Measurements from ENCODE around the gene LRRC9. TPM values are rescaled to one million over a fixed set of nuclear protein-coding genes. Genes with fewer than 3 reads are reported as not detected.

The LRRC9 gene
- total and polyA plus RNA-seq, 2 of the 13 experiments (the other 11 are each of a cell fraction or from before 2014, with no cell fraction given): 0.08 to 0.18 TPM

DNA sequence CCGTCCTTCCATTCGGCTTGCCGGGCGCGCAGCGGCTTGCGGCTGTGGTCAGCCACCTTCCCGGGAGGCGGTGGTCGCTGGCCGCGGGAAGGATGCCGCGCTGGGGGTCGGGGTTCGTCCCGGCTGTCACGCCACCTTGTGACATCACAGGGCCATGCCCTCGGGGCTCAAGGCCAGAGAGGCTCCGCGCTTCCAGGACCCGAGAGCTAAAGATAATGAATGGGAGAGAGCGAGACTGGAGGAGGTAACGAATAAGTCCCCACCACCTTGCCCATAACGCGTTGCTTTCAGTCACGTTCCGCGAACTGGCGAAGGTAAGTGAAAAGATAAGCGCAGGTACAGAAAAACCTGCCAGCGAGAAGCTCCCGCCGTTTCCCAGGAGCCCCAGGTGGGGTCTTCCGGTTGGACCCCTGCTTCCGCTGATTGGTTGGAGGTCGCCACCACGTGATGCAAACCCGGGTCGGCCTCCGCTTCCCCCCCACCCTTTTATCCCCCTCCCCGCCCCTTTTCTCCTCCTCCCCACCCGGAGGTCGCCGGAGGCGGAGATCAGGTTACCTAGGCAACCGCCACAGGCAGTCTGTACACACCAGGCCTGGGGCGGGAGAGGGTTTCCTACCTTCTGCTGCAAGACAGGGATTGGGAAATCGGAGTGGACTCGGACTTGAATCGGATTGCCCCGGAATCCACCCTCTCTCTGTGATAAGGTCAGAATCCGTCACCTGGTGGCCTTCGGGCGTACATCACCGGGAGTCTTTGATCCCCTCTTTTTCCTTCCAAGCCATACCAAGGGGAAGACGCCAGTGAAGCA, at the start of gene LRRC9 (continued):
- peak; percentile 65 for TF ChIP-seq ZMYM4 (CRISPR knock-in tag; IDR thresholded peaks at IDR 0.05)
- TF ChIP-seq, protein P1, sequence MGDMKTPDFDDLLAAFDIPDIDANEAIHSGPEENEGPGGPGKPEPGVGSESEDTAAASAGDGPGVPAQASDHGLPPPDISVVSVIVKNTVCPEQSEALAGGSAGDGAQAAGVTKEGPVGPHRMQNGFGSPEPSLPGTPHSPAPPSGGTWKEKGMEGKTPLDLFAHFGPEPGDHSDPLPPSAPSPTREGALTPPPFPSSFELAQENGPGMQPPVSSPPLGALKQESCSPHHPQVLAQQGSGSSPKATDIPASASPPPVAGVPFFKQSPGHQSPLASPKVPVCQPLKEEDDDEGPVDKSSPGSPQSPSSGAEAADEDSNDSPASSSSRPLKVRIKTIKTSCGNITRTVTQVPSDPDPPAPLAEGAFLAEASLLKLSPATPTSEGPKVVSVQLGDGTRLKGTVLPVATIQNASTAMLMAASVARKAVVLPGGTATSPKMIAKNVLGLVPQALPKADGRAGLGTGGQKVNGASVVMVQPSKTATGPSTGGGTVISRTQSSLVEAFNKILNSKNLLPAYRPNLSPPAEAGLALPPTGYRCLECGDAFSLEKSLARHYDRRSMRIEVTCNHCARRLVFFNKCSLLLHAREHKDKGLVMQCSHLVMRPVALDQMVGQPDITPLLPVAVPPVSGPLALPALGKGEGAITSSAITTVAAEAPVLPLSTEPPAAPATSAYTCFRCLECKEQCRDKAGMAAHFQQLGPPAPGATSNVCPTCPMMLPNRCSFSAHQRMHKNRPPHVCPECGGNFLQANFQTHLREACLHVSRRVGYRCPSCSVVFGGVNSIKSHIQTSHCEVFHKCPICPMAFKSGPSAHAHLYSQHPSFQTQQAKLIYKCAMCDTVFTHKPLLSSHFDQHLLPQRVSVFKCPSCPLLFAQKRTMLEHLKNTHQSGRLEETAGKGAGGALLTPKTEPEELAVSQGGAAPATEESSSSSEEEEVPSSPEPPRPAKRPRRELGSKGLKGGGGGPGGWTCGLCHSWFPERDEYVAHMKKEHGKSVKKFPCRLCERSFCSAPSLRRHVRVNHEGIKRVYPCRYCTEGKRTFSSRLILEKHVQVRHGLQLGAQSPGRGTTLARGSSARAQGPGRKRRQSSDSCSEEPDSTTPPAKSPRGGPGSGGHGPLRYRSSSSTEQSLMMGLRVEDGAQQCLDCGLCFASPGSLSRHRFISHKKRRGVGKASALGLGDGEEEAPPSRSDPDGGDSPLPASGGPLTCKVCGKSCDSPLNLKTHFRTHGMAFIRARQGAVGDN (CRISPR knock-in tag; IDR thresholded peaks at IDR 0.05): peak; percentile 85
- TF ChIP-seq SKI (IDR thresholded peaks at IDR 0.05; ENCODE audit: partially characterized antibody): peak; percentile 82
- TF ChIP-seq, protein P2, sequence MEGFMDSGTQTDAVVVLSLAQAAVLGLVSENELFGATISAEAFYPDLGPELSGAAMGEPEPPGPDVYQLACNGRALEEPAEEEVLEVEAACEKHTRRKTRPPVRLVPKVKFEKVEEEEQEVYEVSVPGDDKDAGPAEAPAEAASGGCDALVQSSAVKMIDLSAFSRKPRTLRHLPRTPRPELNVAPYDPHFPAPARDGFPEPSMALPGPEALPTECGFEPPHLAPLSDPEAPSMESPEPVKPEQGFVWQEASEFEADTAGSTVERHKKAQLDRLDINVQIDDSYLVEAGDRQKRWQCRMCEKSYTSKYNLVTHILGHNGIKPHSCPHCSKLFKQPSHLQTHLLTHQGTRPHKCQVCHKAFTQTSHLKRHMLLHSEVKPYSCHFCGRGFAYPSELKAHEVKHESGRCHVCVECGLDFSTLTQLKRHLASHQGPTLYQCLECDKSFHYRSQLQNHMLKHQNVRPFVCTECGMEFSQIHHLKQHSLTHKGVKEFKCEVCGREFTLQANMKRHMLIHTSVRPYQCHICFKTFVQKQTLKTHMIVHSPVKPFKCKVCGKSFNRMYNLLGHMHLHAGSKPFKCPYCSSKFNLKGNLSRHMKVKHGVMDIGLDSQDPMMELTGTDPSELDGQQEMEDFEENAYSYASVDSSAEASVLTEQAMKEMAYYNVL (CRISPR knock-in tag; IDR thresholded peaks at IDR 0.05; ENCODE audit: borderline replicate concordance): no peak
- TF ChIP-seq, protein P3, sequence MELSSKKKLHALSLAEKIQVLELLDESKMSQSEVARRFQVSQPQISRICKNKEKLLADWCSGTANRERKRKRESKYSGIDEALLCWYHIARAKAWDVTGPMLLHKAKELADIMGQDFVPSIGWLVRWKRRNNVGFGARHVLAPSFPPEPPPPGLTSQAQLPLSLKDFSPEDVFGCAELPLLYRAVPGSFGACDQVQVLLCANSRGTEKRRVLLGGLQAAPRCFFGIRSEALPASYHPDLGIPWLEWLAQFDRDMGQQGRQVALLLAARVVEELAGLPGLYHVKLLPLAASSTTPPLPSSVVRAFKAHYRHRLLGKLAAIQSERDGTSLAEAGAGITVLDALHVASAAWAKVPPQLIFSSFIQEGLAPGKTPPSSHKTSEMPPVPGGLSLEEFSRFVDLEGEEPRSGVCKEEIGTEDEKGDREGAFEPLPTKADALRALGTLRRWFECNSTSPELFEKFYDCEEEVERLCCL (CRISPR knock-in tag; IDR thresholded peaks at IDR 0.05; ENCODE audit: borderline replicate concordance): no peak
- TF ChIP-seq ZNF496 (CRISPR knock-in tag; IDR thresholded peaks at IDR 0.05; ENCODE audit: insufficient replicate concordance): no peak
- TF ChIP-seq ZNF546 (CRISPR knock-in tag; conservative IDR thresholded peaks at IDR 0.05): 0 out of 2 replicates have a peak, but pooled peaks have one; percentile 35
- TF ChIP-seq, protein P4, sequence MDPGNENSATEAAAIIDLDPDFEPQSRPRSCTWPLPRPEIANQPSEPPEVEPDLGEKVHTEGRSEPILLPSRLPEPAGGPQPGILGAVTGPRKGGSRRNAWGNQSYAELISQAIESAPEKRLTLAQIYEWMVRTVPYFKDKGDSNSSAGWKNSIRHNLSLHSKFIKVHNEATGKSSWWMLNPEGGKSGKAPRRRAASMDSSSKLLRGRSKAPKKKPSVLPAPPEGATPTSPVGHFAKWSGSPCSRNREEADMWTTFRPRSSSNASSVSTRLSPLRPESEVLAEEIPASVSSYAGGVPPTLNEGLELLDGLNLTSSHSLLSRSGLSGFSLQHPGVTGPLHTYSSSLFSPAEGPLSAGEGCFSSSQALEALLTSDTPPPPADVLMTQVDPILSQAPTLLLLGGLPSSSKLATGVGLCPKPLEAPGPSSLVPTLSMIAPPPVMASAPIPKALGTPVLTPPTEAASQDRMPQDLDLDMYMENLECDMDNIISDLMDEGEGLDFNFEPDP (CRISPR knock-in tag; conservative IDR thresholded peaks at IDR 0.05): no peak
- TF ChIP-seq ZNF331 (CRISPR knock-in tag; IDR thresholded peaks at IDR 0.05): peak; percentile 34; the same call in 1 of the 2 replicates
- TF ChIP-seq, protein P5, sequence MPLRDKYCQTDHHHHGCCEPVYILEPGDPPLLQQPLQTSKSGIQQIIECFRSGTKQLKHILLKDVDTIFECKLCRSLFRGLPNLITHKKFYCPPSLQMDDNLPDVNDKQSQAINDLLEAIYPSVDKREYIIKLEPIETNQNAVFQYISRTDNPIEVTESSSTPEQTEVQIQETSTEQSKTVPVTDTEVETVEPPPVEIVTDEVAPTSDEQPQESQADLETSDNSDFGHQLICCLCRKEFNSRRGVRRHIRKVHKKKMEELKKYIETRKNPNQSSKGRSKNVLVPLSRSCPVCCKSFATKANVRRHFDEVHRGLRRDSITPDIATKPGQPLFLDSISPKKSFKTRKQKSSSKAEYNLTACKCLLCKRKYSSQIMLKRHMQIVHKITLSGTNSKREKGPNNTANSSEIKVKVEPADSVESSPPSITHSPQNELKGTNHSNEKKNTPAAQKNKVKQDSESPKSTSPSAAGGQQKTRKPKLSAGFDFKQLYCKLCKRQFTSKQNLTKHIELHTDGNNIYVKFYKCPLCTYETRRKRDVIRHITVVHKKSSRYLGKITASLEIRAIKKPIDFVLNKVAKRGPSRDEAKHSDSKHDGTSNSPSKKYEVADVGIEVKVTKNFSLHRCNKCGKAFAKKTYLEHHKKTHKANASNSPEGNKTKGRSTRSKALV (CRISPR knock-in tag; IDR thresholded peaks at IDR 0.05): no peak
- TF ChIP-seq ZNF30 (CRISPR knock-in tag; IDR thresholded peaks at IDR 0.05): no peak
- no peak for TF ChIP-seq NPAS2 (CRISPR knock-in tag; IDR thresholded peaks at IDR 0.05; ENCODE audit: borderline replicate concordance)
- TF ChIP-seq, protein P6, sequence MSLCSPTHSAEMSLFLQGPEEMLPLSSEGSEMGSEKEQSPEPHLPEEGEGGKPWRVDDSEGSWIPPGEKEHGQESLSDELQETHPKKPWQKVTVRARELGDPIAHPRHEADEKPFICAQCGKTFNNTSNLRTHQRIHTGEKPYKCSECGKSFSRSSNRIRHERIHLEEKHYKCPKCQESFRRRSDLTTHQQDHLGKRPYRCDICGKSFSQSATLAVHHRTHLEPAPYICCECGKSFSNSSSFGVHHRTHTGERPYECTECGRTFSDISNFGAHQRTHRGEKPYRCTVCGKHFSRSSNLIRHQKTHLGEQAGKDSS (CRISPR knock-in tag; IDR thresholded peaks at IDR 0.05; ENCODE audit: borderline replicate concordance, low read depth): no peak
- no peak for TF ChIP-seq KDM3A (CRISPR knock-in tag; IDR thresholded peaks at IDR 0.05; ENCODE audit: low read depth)
- TF ChIP-seq STAG1 (CRISPR knock-in tag; IDR thresholded peaks at IDR 0.05): no peak
- no peak for TF ChIP-seq ZSCAN20 (CRISPR knock-in tag; IDR thresholded peaks at IDR 0.05; ENCODE audit: borderline replicate concordance)

Data from HepG2 (cell line).